Measurements from ENCODE around the gene FZD2. TPM values are rescaled to one million over a fixed set of nuclear protein-coding genes. Genes with fewer than 3 reads are reported as not detected.
A peak's percentile ranks its signal among the peaks of the same experiment; 100 is the strongest.
"Not testable (repeated sequence)": the region's sequence is repeated elsewhere in the genome, so short reads cannot be mapped to it uniquely, and the experiment has no call there.

FZD2 gene
- total and polyA plus RNA-seq, 4 experiments from 2014 or later, result not detected

DNA sequence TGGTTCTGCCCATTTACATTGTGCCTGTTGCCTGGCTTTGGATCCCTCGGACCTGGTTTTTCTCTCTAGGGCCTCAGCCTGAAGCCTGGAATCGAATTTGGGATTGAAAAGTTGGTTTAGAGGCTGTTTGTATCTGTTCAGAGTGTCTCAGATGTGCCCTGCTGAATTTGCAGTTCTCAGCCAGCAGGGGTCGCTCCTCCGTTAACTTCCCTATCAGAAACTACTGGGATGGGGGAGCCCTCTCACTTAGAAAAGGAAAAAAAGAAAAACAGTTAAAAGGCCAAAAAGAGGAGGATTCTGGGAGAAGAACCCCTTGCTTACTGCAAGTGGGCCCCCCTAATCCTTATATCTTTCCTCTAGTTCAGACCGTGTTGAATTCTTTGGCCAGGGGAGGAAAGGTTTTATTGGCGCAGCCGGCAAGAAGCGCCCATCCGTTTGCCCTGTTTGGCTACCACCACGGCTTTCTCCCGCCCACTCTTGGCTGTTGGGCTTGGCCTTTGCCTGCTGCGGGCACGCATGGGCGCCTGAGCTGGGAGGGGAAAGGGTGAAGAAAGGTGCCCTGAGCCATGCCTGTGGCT lies 8.7 kb downstream of the FZD2 start:
- Mint-ChIP-seq H3K4me1 (peaks cover 0 to 11% (median 4%) of the 10 kb centered on the region in 4 donors), H3K27ac (no peak overlapping the region), H3K36me3 (peaks cover 0 to 3% of the 10 kb centered on the region in 2 donors), H3K4me3 (no peak overlapping the region), H3K27me3 (peaks cover 40 to 43% of the 10 kb centered on the region in 2 donors), H3K9me3 (peaks cover 0 to 20% (median 7%) of the 10 kb centered on the region in 8 donors)
- Histone ChIP-seq H3K36me3 (ENCODE audit: insufficient read depth, low read length) (no peaks in the 10 kb centered on the region), H3K27me3 (ENCODE audit: insufficient read depth, low read length) (no peaks in the 10 kb centered on the region), H3K27ac (ENCODE audit: low read depth, low read length) (no peak overlapping the region), H3K4me3 (ENCODE audit: low read length in 2 of 2) (no peak overlapping the region), H3K4me1 (ENCODE audit: insufficient read depth, low read length) (no peaks in the 10 kb centered on the region), H3K9me3 (ENCODE audit: control insufficient read depth in 1 of 2, low read length in 2 of 2) (no peaks in the 10 kb centered on the region)
- intact Hi-C loops (cut with micrococcal nuclease), result no loop called here
- DNase-seq, result no peak
- POLR2A ChIA-PET (ENCODE audit: partially characterized antibody), result no interaction called here
- CTCF ChIA-PET (ENCODE audit: partially characterized antibody), result interaction anchor here (1.6 kb wide), 1 partner anchor 34 kb away, joined by 3 read pairs; no protein-coding TSS in a partner anchor

GRCh38 chr17:44568311-44568944 lies 11.1 kb downstream of the FZD2 start:
- DNase-seq; H3K27ac ChIP-seq (ENCODE audit: low read depth, low read length); H3K4me1 ChIP-seq (ENCODE audit: insufficient read depth, low read length); H3K9me3 ChIP-seq (ENCODE audit: control insufficient read depth in 1 of 2, low read length in 2 of 2); POLR2A ChIA-PET (ENCODE audit: partially characterized antibody); H3K36me3 Mint-ChIP-seq; CTCF ChIA-PET (ENCODE audit: partially characterized antibody); H3K27me3 ChIP-seq (ENCODE audit: insufficient read depth, low read length); H3K36me3 ChIP-seq (ENCODE audit: insufficient read depth, low read length); intact Hi-C loops (cut with micrococcal nuclease); H3K4me3 ChIP-seq (ENCODE audit: low read length in 2 of 2): not testable (repeated sequence)
- Mint-ChIP-seq H3K4me1 (peaks cover 0 to 11% (median 4%) of the 10 kb centered on the region in 4 donors), H3K27ac (peak overlapping the region in 1 of 7 donors; percentile 84), H3K27me3 (peaks cover 23 to 24% of the 10 kb centered on the region in 2 donors), H3K9me3 (peaks cover 0 to 20% (median 7%) of the 10 kb centered on the region in 8 donors), H3K4me3 (peak overlapping the region in 3 of 8 donors; percentile 9 to 45 (median 29))

DNA sequence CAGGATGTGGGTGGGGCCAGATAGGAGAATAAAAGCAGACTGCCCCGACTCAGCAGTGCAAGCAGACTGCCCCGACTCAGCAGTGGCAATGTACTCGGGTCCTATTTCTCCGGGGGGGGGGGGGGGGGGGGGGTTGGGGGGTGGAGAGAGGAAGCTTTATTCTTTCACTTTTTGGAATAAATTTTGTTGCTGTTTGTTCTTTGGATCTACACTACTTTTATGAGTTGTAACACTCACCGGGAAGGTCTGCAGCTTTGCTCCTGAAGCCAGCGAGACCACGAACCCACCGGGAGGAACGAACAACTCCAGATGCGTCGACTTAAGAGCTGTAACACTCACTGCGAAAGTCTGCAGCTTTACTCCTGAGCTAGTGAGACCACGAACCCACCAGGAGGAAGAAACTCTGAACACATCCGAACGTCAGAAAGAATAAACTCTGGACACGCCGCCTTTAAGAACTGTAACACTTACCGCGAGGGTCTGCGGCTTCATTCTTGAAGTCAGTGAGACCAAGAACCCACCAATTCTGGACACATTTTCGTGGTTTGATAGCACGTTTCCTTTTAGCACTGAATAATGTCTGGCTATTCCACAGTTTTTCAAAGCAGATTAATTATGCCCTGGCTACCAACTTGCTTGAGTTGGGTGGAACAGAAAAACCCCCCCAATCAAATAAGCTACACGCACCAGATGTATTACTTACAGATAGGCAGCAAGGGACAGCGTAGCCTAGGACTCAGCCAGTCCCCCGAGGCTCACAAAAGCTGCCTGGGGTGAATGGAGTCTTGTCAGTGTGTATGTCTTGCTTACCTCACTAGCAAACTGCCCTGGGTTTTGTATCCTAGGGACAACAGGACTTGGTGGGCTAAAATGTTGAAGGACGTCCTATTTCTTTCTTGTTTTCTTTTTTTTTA lies 11.9 kb downstream of the FZD2 start:
- H3K4me1 Mint-ChIP-seq, result peaks cover 0 to 11% (median 4%) of the 10 kb centered on the region in 4 donors
- no peaks in the 10 kb centered on the region for H3K27me3 ChIP-seq (ENCODE audit: insufficient read depth, low read length)
- H3K36me3 ChIP-seq (ENCODE audit: insufficient read depth, low read length), result no peaks in the 10 kb centered on the region
- no peak overlapping the region for H3K27ac ChIP-seq (ENCODE audit: low read depth, low read length)
- intact Hi-C loops (cut with micrococcal nuclease), result no loop called here
- H3K27me3 Mint-ChIP-seq, result peaks cover 20 to 21% of the 10 kb centered on the region in 2 donors
- peak overlapping the region in 5 of 8 donors; percentile 9 to 56 (median 29) for H3K4me3 Mint-ChIP-seq
- no peaks in the 10 kb centered on the region for H3K9me3 ChIP-seq (ENCODE audit: control insufficient read depth in 1 of 2, low read length in 2 of 2)
- peaks cover 0 to 20% (median 7%) of the 10 kb centered on the region in 8 donors for H3K9me3 Mint-ChIP-seq
- peaks cover 0 to 3% of the 10 kb centered on the region in 2 donors for H3K36me3 Mint-ChIP-seq
- POLR2A ChIA-PET (ENCODE audit: partially characterized antibody), result no interaction called here
- peak overlapping the region in 3 of 7 donors; percentile 22 to 84 (median 72) for H3K27ac Mint-ChIP-seq
- CTCF ChIA-PET (ENCODE audit: partially characterized antibody), result no interaction called here
- H3K4me1 ChIP-seq (ENCODE audit: insufficient read depth, low read length), result no peaks in the 10 kb centered on the region
- peak in 1 of 5 donors; percentile 31 for DNase-seq
- no peak overlapping the region for H3K4me3 ChIP-seq (ENCODE audit: low read length in 2 of 2)

GRCh38 chr17:44572801-44573200 lies 15.5 kb downstream of the FZD2 start:
- Histone ChIP-seq H3K36me3 (ENCODE audit: insufficient read depth, low read length) (no peaks in the 10 kb centered on the region), H3K27ac (ENCODE audit: low read depth, low read length) (no peak overlapping the region), H3K4me3 (ENCODE audit: low read length in 2 of 2) (no peak overlapping the region), H3K27me3 (ENCODE audit: insufficient read depth, low read length) (peaks cover 5% of the 10 kb centered on the region), H3K4me1 (ENCODE audit: insufficient read depth, low read length) (no peaks in the 10 kb centered on the region), H3K9me3 (ENCODE audit: control insufficient read depth in 1 of 2, low read length in 2 of 2) (no peaks in the 10 kb centered on the region)
- Mint-ChIP-seq H3K4me1 (peaks cover 0 to 11% (median 4%) of the 10 kb centered on the region in 4 donors), H3K27ac (peak overlapping the region in 1 of 7 donors; percentile 42), H3K27me3 (peaks cover 12 to 16% of the 10 kb centered on the region in 2 donors), H3K4me3 (no peak overlapping the region), H3K9me3 (no peaks in the 10 kb centered on the region), H3K36me3 (no peaks in the 10 kb centered on the region)
- intact Hi-C loops (cut with micrococcal nuclease), result no loop called here
- POLR2A ChIA-PET (ENCODE audit: partially characterized antibody), result interaction anchor here (0.6 kb wide), 1 partner anchor 319 kb away, joined by 3 read pairs; no protein-coding TSS in a partner anchor
- DNase-seq, result no peak
- CTCF ChIA-PET (ENCODE audit: partially characterized antibody), result interaction anchor here (1.1 kb wide), 1 partner anchor 39 kb away, joined by 4 read pairs; no protein-coding TSS in a partner anchor

- Histone ChIP-seq H3K9me3 (ENCODE audit: control insufficient read depth in 1 of 2, low read length in 2 of 2) (no peaks in the 10 kb centered on the region), H3K27me3 (ENCODE audit: insufficient read depth, low read length) (peaks cover 8% of the 10 kb centered on the region), H3K4me3 (ENCODE audit: low read length in 2 of 2) (no peak overlapping the region), H3K36me3 (ENCODE audit: insufficient read depth, low read length) (no peaks in the 10 kb centered on the region), H3K27ac (ENCODE audit: low read depth, low read length) (no peak overlapping the region), H3K4me1 (ENCODE audit: insufficient read depth, low read length) (no peaks in the 10 kb centered on the region)
- no peak for DNase-seq
- no peaks in the 10 kb centered on the region for H3K36me3 Mint-ChIP-seq
- peaks cover 21 to 25% of the 10 kb centered on the region in 2 donors for H3K27me3 Mint-ChIP-seq
- H3K9me3 Mint-ChIP-seq, result no peaks in the 10 kb centered on the region
- no peak overlapping the region for H3K4me3 Mint-ChIP-seq
- CTCF ChIA-PET (ENCODE audit: partially characterized antibody), result no interaction called here
- H3K4me1 Mint-ChIP-seq, result no peaks in the 10 kb centered on the region
- POLR2A ChIA-PET (ENCODE audit: partially characterized antibody), result no interaction called here
- H3K27ac Mint-ChIP-seq, result no peak overlapping the region
- intact Hi-C loops (cut with micrococcal nuclease), result no loop called here
Observed at GRCh38 chr17:44575403-44575802, 18.1 kb downstream of the FZD2 start.

- POLR2A ChIA-PET (ENCODE audit: partially characterized antibody), result no interaction called here
- H3K27ac ChIP-seq (ENCODE audit: low read depth, low read length), result no peak overlapping the region
- no peak for DNase-seq
- no peaks in the 10 kb centered on the region for H3K36me3 Mint-ChIP-seq
- H3K9me3 ChIP-seq (ENCODE audit: control insufficient read depth in 1 of 2, low read length in 2 of 2), result no peaks in the 10 kb centered on the region
- no peaks in the 10 kb centered on the region for H3K4me1 Mint-ChIP-seq
- H3K36me3 ChIP-seq (ENCODE audit: insufficient read depth, low read length), result no peaks in the 10 kb centered on the region
- no peak overlapping the region for H3K27ac Mint-ChIP-seq
- intact Hi-C loops (cut with micrococcal nuclease), result no loop called here
- no peak overlapping the region for H3K4me3 Mint-ChIP-seq
- H3K4me3 ChIP-seq (ENCODE audit: low read length in 2 of 2), result no peak overlapping the region
- H3K4me1 ChIP-seq (ENCODE audit: insufficient read depth, low read length), result no peaks in the 10 kb centered on the region
- peaks cover 31% of the 10 kb centered on the region in 2 donors for H3K27me3 Mint-ChIP-seq
- no peaks in the 10 kb centered on the region for H3K9me3 Mint-ChIP-seq
- CTCF ChIA-PET (ENCODE audit: partially characterized antibody), result interaction anchor here (1.2 kb wide), 1 partner anchor 45 kb away, joined by 3 read pairs; no protein-coding TSS in a partner anchor
- H3K27me3 ChIP-seq (ENCODE audit: insufficient read depth, low read length), result peaks cover 8% of the 10 kb centered on the region
Observed at GRCh38 chr17:44578947-44579346, 21.7 kb downstream of the FZD2 start.

DNA sequence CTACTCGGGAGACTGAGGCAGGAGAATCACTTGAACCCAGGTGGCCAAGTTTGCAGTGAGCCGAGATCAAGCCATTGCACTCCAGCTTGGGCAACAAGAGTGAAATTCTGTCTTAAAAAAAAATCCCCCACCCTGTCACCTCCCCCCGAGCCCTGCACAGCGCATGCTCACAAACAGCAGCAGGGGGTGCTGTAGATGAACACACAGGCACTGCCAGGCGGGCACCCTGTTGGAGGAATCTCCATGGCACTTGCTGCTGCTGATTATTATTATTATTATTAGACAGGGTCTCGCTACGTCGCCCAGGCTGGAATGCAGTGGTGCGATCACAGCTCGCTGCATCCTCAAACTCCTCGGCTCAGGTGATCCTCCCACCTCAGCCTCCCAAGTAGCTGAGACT lies 24.6 kb downstream of the FZD2 start:
- ChIA-PET CTCF (ENCODE audit: partially characterized antibody) (no interaction called here), POLR2A (ENCODE audit: partially characterized antibody) (no interaction called here)
- H3K36me3 Mint-ChIP-seq, result no peaks in the 10 kb centered on the region
- no peak overlapping the region for H3K27ac ChIP-seq (ENCODE audit: low read depth, low read length)
- no peak for DNase-seq
- H3K36me3 ChIP-seq (ENCODE audit: insufficient read depth, low read length), result no peaks in the 10 kb centered on the region
- intact Hi-C loops (cut with micrococcal nuclease), result no loop called here
- no peaks in the 10 kb centered on the region for H3K9me3 Mint-ChIP-seq
- H3K27me3 Mint-ChIP-seq, result peaks cover 21 to 24% of the 10 kb centered on the region in 2 donors
- peaks cover 3% of the 10 kb centered on the region for H3K27me3 ChIP-seq (ENCODE audit: insufficient read depth, low read length)
- no peak overlapping the region for H3K4me3 Mint-ChIP-seq
- no peaks in the 10 kb centered on the region for H3K9me3 ChIP-seq (ENCODE audit: control insufficient read depth in 1 of 2, low read length in 2 of 2)
- no peaks in the 10 kb centered on the region for H3K4me1 ChIP-seq (ENCODE audit: insufficient read depth, low read length)
- H3K27ac Mint-ChIP-seq, result no peak overlapping the region
- H3K4me1 Mint-ChIP-seq, result no peaks in the 10 kb centered on the region
- H3K4me3 ChIP-seq (ENCODE audit: low read length in 2 of 2), result no peak overlapping the region

Data from CD4-positive, alpha-beta memory T cell (primary cell).